ENCODE data around the gene KMT2D.
"Not testable (repeated sequence)": the region's sequence is repeated elsewhere in the genome, so short reads cannot be mapped to it uniquely, and the experiment has no call there.

KMT2D gene

DNA sequence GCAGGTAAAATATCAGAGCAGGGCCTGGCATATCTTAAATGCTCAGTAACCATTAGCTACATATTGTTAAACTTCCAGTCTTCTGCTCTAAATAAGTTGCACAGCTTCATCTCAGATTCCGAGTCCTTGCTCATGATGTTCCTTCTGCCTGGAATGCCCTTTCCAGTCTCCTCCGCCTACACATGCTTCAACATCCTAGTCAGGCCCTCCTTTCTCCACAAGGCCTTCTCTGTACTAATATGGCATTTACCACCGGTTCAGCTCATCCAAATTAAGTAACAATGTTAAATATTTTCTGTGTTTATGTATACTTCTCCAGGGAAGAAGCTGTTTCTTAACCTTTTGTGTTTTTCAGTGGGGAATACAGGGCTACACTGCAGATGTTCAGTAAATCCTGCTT lies 25.5 kb upstream of the KMT2D start:
- DNase-seq, result no peak

DNA sequence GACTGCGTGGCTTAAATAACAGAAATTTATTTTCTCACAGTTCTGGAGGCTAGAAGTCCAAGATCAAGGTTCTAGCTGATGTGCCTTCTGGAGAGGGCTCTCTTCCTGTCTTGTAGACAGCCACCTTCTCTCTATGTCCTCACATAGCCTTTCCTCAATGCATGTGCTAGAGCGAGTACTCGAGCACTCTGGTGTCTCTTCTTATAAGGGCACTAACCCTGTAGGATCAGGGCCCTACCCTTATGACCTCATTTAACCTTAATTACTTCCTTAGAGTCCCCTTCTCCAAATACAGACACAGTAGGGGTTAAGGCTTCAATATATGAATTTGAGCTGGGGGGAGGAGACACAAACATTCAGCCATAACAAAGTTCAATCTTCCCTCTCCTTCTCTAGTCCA lies 23.8 kb upstream of the KMT2D start:
- no peak for DNase-seq

DNA sequence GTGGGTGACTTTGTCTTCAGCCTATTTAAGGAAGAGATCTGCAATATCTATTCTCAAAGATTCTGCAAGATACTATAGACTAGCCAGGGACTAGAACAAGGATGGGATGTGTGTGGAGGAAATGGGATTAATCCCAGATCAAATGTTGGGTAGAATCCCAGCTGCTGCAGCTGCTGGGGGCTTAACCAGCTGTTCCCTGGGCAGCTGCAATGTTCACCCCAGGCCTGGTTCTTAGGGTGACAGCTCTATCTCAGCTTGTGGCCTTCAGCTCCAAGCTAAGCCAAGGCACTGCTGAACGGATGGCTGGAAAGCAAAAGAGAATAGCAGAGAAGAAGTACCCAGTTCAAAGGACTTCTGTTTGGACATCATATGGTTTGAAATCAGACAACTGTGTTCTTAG lies 19.2 kb upstream of the KMT2D start:
- DNase-seq, result no peak

DNA sequence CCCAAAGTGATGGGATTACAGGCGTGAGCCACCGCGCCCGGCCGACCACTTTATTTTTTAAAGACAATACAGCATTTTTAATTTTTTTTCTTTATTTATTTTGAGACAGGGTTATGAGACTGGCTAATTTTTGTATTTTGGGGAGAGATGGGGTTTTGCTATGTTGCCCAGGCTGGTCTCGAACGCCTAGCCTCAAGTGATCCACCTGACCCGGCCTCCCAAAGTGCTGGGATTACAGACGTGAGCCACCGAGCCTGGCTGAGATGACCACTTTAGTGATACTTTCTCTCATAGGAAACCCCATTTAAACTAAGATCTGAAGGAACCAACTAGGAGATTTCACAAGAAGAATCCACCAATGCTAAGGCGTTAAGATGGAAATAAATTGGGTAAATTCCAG lies 10.4 kb upstream of the KMT2D start:
- DNase-seq, result no peak

DNA sequence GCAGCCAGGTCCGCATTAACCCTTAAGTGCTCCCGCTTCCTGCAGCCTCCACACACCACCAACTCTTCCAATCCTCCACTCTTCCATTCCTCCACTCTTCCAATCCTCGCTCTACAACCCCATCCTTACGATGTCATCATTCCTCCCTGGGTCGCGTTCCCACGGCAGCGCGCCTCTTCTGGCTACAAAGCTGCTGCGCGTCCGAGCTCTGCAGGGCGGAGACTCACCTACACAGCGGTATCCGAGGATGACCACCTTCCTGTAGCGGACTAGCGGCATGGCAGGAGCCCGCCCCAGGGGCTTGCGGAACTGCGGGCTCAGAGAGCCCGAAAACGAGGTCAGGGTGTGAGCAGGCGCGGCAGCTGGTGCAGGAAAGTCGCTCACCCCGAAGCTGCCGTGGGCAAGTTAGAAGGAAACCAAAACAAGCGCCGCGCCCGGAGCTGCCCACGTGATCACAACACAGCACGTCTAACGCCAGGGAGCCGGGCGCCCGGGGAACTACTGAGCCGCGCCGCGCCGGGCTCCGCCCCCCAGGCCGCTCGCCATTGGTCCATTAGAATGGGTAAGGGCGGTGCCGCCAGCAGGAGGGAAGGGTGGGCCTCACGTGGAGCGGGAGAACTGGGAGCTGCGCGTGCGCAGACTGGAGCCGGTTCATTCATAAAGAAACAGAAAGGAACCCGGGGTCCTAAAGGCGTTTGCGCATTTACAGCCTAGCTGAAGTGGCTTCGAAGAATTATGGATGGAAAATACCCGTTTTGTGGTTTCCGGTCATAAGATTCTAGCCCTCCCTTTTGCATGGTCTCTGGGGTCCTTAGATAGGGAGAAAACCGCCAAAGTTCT lies 9.1 kb upstream of the KMT2D start, which contains the start of gene RHEBL1:
RHEBL1 (minus strand) TSS at position 473 of the 840 bp plus-strand sequence; CDS start at position 279, 194 bp downstream.
- peak; percentile 94 for DNase-seq

DNA sequence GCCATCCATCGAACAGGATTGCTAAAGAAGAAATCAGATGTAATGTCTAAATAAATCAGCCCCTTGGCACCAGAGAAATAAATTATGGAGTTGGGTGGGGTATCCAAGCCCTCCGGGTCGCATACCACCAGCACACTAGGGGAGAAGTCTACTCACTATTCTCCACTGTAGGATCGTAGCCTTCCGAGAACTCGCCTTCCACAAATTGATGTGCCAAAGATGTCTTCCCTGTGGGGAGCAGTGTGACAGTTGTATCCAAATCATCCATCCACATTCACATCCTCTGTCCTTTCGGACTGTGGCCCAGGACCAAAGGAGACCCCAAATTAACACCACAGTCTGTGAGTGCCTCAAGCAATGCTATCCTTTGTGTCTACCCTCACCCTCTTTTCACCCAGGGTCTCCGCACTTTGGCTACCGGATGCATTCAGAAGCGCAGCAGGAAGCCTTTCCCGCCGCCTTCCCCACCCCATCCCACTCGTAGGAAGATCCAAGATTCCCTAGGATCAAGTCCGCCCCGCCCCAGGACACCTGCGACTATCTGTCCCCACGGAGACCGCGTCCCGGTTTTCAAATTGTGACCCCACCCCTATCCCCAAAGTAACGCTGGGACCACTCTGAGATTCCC lies 8.4 kb upstream of the KMT2D start:
- no peak for DNase-seq

DNA sequence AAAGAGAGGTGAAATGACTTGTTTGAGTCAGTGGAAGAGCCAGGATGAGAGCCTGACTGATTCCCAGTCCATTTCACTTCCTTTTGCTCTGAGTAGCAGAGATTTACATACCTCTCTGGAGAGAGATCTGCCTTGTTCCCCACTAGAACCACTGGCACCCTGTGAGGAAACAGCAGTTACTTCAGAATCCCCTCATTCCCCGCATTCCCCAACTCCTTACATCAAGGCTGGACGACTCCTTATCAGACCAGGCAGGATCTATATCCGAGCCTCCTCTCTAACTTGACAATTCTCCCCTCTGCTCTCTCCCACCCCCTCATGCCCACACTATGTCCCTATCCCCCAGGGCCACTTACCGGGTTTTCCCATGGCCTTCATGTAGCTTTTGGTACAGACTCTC lies 5.5 kb upstream of the KMT2D start:
- no peak for DNase-seq

DNA sequence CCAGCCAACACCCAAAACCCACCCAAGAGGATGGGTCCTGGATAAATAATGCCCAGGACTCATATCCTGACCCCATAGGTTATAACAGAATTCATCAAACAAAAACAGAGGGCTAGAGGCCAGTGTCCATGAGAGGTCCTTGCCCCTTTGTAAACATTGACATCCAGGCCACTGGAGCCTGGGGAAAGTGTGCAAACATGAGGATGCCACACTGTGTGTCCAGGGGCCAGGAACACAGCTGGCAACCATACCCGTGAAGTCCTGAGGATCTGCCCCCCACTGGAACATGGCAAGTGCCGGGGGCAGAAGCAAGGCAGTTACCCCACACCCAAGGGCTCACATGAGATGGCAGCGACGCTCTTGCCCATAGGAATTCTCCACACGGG lies 4.2 kb upstream of the KMT2D start:
- no peak for DNase-seq

DNA sequence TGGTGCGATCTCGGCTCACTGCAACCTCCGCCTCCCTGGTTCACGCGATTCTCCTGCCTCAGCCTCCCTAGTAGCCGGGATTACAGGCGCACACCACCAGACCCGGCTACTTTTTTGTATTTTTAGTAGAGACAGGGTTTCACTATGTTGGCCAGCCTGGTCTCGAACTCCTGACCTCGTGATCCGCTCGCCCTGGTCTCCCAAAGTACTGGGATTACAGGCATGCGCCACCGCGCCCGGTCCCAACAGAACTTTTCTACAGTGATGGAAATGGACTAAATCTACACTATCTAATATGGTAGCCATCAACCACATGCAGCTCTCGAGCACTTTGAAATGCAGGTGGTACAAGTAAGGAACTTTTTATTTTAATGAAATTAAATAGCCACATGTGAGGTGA lies 1.3 kb upstream of the KMT2D start:
- not testable (repeated sequence) for DNase-seq

DNA sequence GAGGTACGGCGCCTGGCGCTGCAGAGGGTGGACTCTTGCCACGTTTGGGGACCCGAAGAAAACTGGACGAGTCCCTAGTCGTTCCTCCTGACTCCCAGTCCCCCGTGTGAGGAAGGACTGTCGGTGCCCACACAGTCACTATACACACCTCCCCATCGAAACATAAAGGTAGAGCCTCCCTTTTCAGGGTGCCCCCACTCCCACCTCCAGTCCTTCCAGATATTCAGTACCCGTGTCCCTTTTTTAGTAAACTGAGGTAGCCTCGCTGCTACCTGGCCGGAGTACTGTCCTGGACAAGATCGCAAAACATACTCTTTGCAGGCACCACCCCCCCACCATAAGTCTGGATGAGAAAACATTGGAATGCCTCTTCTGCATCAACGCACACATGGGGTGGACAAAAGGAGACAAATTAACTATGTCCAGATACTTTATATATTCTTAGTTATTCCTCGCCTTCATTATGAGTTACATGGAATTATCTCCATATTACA lies 610 bp upstream of the KMT2D start:
- no peak for DNase-seq

DNA sequence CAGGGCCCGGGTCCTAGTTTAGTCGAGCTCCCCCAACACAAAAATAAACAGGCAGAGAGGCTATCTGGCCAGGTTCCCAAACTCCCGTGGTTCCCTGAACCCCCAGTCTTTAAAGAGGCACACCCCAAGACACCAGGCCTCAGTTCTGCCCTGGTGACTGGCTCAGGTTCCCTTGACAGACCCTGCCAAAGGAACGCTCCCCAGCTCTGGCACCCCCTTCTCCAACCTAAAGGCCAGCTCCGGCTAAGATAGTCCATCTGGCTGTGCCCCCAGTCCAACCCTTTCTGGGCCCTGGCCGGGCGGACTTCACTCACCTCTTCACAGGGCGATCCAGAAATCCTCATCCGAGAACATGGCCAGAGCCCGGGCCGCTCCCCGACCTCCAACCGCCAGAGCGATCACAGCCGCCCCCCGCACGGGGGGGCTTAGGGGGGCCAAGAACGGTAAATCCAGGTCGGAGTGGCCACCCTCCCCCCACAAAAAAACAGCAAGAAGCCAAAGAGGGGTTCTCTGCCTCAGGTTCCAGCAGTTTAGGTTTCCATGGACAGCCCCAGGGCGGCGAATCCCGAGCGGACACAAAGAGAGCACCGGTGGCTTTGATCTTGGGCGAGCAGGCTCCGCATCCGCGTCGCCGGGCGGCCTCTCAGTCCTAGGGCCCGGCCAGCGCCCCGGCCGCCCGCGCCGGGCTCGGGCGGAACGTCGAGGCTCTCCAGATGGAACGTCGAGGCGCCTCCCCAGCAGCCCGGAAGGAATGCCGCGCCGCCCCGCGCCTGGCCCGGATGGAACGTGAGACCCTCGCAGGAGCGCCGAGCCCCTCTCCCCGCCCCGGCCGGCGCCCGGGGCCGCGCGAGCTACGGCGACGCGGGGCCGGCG lies 1.1 kb downstream of the KMT2D start:
- DNase-seq, result no peak

DNA sequence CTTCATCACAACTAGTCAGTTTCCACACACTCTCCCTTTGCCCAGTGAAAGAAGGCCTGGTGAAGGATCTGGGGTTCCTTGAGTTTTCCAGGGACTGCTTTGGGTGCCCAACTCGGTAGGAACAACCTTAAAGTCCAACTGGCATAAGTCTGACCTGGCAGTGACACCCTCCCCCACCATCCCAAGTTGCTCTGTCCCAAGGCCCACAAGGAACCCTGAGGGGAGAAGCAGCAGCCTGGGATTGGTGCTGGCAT lies 1.6 kb downstream of the KMT2D start:
- no peak for DNase-seq

DNA sequence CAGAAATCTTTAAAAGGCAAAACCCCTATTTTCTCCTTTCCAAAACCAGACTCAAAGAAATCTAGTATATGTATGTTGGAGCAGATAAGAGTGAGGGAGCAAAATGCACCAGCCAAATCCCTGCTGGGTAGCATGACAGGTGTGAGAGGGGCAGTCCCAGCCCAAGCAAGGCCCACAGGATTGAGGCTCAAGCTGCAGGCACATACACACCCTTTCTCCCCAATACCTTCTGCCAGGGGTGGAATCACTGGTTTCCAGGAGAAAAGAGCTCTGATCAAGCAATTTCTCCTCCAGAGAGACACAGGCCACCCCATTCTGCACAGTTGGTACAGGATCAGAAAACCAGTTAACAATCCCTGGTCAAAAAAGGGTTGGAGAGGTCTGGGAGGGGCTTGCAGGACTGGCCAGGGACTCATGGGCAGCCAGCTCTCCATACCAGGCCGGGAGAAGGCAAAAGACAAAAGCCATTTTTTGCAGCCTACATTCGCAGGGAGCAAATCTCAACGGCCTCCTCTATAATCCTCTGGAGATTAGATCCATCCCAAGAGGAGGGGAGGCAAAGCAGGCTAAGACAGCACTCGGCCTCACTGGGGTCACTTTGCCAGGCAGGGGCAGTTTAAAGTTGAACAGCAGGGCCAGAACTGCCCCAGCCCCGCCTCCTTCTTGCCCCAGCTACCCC lies 2.1 kb downstream of the KMT2D start:
- DNase-seq, result no peak

DNA sequence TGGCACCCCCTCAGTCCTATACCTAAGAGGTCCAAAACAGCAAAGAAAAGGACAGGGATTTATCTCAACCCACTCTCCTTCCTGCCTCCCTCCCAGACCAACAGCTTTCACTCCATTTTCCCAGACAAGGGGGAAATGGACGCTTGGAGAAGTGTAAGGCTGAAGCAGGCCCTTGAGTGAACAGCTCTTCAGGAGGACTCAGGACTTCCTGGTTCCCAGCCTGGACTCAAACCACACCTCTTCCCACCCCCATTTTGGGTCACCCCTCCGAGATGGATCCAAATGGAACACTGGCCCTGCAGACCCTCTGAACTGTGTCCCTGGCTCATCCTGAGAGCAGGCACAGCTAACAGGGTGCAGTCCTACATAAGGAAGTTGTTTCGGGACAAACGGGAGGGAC lies 2.7 kb downstream of the KMT2D start:
- no peak for DNase-seq

DNA sequence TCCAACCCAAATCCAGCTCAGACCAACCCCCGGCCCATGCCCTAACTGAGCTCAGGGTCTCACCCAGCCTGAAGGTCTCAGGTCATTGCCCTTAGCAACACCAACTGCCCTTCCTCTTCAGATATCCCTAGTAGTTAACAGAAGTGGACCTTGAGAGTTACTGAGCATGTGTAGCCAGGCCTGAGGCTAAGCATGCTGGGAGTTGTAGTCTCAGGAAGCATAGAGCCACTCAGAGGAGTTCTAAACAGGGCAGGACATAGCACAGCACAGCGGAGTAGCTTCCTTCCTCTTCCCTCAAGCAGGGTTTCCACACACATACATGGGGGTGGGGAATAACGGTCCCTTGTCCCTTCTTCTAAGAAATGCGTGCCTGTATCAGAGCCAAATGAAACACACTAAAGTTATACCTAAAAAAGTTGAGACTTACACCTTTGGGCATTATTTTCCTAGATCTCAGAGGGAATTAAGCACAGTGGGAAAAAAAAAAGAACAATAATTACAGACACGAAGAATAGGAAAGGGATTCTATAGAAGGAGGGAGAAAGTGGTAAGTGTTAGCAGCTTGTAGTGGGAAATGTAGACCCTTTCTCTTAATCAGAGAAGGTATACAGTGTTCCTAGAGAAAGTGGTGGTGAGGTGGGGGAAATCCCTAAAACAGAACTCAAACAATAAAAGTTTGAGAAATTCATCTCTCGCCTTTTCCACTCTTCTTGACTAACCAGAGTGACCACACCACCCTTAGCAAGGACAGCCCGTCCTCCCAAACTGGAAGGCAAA lies 4.4 kb downstream of the KMT2D start:
- DNase-seq, result peak; percentile 93

DNA sequence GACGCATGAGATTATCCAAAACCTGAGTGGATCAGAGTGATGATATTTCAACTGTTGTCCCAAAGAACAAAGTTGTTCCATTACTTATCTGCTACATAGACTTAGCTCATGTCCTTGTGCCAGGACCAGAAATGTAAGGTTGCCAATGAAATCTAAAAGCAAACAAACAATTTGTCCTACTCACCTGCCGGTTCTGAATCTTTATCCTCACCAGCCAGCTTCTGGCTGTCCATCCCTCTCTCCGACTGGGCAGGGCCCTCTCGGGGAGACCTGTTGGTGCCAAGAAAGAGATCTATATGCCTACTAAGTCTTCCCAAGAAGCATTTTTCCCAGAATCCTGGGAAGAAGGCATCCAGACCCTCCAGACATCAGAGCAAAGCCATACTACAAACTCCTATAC lies 5.5 kb downstream of the KMT2D start:
- DNase-seq, result no peak

DNA sequence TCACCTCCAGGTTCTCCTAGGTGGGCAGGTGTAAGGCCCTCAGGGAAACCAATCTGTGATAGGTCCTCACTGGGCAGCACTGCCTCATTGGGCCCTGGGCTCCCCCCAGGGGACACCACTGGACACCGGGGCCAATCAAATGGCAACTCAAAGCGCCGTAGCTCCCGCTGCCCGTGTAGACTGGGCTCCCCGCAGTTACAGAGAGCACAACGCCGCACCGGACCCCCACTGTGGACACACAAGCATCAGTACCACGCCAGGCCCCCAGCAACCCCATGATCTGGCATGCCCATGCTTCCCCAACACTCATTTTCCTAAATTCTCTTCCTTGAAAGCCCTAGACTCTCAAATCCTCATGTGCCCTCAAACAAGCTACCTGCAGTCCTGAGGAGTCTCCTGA lies 6.1 kb downstream of the KMT2D start:
- DNase-seq, result no peak

DNA sequence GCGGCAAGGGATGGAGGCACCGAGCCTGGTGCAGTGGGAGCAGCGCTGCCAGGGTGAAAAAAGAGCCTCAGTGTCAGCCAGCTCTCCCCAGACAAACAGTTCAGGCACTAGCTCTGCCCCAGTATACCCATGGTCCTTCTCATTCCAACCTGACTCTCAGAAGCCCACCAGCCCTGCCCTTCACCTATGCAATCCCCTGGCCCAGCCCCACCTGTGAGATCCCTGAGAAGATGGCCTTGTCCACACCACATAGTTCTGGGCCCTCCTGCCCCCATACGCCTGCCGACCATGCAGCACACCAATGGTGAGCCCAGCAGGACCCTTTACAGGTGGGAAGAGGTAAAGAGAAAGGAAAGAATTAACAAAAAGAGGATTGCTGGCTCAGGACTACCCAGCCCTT lies 6.5 kb downstream of the KMT2D start:
- DNase-seq, result no peak

DNA sequence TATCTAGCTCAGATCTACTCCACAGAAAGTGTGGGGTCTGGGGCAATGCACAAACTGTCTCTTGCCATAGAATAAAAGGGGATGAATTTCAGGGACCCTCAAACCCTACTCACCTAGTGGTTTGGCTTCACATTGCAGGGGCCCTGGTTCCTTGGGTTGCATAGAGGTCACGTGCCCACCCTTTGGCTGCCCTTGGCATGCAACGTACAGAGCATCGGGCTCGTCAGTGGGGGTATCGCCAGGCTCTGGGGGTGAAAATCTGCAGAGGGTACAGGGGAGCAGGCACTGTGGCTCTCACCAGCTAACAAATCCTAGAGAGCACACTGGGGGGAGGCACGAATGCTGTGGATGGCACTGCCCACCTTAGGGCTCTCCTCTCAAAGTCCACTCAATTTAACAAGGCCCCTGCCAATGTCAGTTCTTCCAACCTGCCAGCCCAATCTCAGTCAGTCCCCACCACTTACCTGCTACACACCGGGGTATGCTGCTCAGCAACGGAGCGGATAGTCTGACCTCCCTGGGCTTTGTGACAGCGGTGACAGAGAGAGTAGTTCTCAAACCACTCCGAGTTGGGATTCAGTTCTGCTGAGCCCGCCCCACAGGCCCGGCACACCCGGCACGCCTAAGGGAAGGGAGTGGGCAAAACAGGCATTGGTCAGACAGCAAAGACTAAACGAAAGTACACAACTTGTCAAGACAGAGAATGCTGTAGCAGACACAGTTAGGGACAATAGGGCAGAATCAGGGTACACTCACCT lies 8.0 kb downstream of the KMT2D start:
- no peak for DNase-seq

DNA sequence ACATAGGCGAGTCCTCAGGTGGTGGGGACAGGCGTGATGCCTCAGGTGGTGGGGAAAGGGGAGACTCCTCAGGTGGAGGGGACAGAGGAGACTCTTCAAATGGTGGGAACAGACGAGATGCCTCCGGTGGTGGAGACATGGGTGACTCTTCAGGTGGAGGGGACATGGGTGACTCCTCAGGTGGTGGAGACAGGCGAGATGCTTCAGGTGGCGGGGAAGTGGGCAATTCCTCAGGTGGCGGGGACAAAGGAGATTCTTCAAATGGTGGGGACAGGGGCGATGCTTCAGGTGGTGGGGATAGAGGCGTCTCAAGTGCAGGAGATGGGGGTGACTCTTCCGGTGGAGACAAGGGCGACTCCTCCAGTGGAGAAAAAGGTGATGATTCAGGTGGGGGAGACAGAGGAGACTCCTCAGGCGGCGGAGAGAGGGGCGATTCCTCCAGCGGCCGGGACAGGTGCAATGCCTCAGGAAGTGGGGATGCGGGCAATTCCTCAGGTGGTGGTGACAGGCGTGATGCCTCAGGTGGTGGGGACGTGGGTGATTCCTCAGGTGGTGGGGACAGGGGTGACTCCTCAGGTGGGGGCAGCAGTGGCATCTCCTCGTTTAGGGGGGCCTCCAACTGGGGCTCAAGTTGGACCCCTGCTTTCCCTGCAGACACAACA lies 8.7 kb downstream of the KMT2D start:
- DNase-seq, result no peak

DNA sequence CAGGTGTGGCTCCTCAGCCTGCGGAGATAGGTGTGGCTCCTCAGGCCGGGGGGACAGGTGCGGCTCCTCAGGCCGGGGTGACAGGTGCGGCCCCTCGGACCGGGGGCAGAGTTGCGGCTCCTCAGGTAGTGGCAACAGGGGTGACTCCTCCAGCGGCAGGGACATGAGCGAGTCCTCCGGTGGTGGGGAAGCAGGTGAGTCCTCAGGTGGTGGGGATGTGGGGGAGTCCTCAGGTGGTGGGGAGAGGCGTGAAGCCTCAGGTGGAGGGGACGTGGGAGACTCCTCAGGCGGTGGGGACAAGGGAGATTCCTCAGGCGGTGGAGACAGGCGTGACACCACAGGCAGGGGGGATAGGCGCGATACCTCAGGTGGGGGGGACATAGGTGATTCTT lies 9.2 kb downstream of the KMT2D start:
- DNase-seq, result no peak

Data from SIG-M5 (cell line).